ENCODE data around the gene RYR1. TPM values are rescaled to one million over a fixed set of nuclear protein-coding genes. Genes with fewer than 3 reads are reported as not detected.

The RYR1 gene
- total RNA-seq, 4 donors from 2014 or later, result 0.20 to 2.1 (median 1.4) TPM

DNA sequence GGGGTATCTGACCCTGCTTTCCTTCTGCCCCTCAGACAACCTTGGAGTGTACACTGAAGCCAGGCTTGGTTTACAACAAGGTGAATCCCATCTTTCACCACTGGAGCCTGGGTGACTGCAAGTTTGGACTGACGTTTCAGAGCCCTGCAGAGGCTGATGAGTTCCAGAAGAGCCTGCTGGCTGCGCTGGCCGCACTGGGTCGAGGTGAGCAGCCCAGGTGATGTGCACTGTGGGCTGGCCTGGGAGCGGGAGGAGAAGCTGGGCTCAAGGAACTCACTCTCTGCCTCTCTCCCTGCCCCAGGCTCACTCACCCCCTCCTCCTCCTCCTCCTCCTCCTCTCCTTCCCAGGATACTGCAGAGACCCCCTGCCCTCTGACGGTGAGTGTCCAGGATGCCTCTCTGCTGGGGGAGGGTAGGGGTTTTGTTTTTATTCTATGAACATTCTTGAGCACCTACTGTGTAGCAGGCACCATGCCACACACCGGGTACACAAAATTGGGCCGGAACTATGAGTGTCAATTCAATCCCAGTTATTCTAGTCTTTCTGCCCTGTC, 41.5 kb upstream of the RYR1 start:
- in situ Hi-C loops (cut with MboI; ENCODE audit: low pct_ligation_motif_present in 1 of 4, low pct_unique_long_range_greater_than_20kb in 1 of 4, low sequenced_read_pairs in 3 of 4), result no loop called here
- DNase-seq, result no peak
- no peaks in the 10 kb centered on the region for H3K36me3 ChIP-seq
- TF ChIP-seq POLR2A (IDR thresholded peaks at IDR 0.05), result no peak
- TF ChIP-seq EP300 (IDR thresholded peaks at IDR 0.05; ENCODE audit: low read depth), result no peak
- TF ChIP-seq POLR2AphosphoS5 (IDR thresholded peaks at IDR 0.05), result no peak
- TF ChIP-seq CTCF (IDR thresholded peaks at IDR 0.05), result no peak
- H3K27me3 ChIP-seq, result peaks cover 72% of the 10 kb centered on the region
- H3K4me1 ChIP-seq, result peaks cover 2 to 29% (median 27%) of the 10 kb centered on the region in 4 donors
- H3K9me3 ChIP-seq, result no peaks in the 10 kb centered on the region
- H3K27ac ChIP-seq, result no peak overlapping the region
- H3K4me3 ChIP-seq, result no peak overlapping the region
- intact Hi-C loops (cut with DNase I; ENCODE audit: low total_unique reads), result no loop called here
- 58 to 76% methylated on average over 3 to 8 of the region's 8 CpGs for WGBS, 2 donors (ENCODE audit: low coverage in 1 of 2)

- intact Hi-C loops (cut with DNase I; ENCODE audit: low total_unique reads), result no loop called here
- 48 to 54% methylated on average over 4 to 6 of the region's 6 CpGs for WGBS, 2 donors (ENCODE audit: low coverage in 1 of 2)
- no peak overlapping the region for H3K4me3 ChIP-seq
- no peaks in the 10 kb centered on the region for H3K36me3 ChIP-seq
- H3K9me3 ChIP-seq, result no peaks in the 10 kb centered on the region
- H3K27ac ChIP-seq, result no peak overlapping the region
- DNase-seq, result no peak
- H3K4me1 ChIP-seq, result peaks cover 0 to 21% (median 19%) of the 10 kb centered on the region in 4 donors
- TF ChIP-seq EP300 (IDR thresholded peaks at IDR 0.05; ENCODE audit: low read depth) (no peak), POLR2AphosphoS5 (IDR thresholded peaks at IDR 0.05) (no peak), CTCF (IDR thresholded peaks at IDR 0.05) (no peak), POLR2A (IDR thresholded peaks at IDR 0.05) (no peak)
- H3K27me3 ChIP-seq, result peaks cover 74% of the 10 kb centered on the region
- in situ Hi-C loops (cut with MboI; ENCODE audit: low pct_ligation_motif_present in 1 of 4, low pct_unique_long_range_greater_than_20kb in 1 of 4, low sequenced_read_pairs in 3 of 4), result no loop called here
Observed at GRCh38 chr19:38392707-38393308, 40.7 kb upstream of the RYR1 start.

- intact Hi-C loops (cut with DNase I; ENCODE audit: low total_unique reads), result no loop called here
- in situ Hi-C loops (cut with MboI; ENCODE audit: low pct_ligation_motif_present in 1 of 4, low pct_unique_long_range_greater_than_20kb in 1 of 4, low sequenced_read_pairs in 3 of 4), result no loop called here
- no peak for DNase-seq
- Histone ChIP-seq H3K4me3 (peak overlapping the region in 1 of 4 donors; percentile 3), H3K4me1 (peaks cover 0 to 5% (median 2%) of the 10 kb centered on the region in 4 donors), H3K36me3 (no peaks in the 10 kb centered on the region), H3K27me3 (peaks cover 74% of the 10 kb centered on the region), H3K27ac (no peak overlapping the region), H3K9me3 (no peaks in the 10 kb centered on the region)
- TF ChIP-seq POLR2A (IDR thresholded peaks at IDR 0.05), result no peak
- no peak for TF ChIP-seq POLR2AphosphoS5 (IDR thresholded peaks at IDR 0.05)
- TF ChIP-seq EP300 (IDR thresholded peaks at IDR 0.05; ENCODE audit: low read depth), result no peak
- TF ChIP-seq CTCF (IDR thresholded peaks at IDR 0.05), result no peak
- 13% methylated on average over 30 of the region's 30 CpGs; no CpG with 5 or more reads in 1 of the 2 donors for WGBS, 2 donors (ENCODE audit: low coverage in 1 of 2)
Observed at GRCh38 chr19:38394488-38394887, 39.0 kb upstream of the RYR1 start.

- in situ Hi-C loops (cut with MboI; ENCODE audit: low pct_ligation_motif_present in 1 of 4, low pct_unique_long_range_greater_than_20kb in 1 of 4, low sequenced_read_pairs in 3 of 4), result no loop called here
Observed at GRCh38 chr19:38395381-38396114, 37.9 kb upstream of the RYR1 start.

More at GRCh38 chr19:38395381-38396114, 37.9 kb upstream of the RYR1 start:
- intact Hi-C loops (cut with DNase I; ENCODE audit: low total_unique reads), result no loop called here
- DNase-seq, result no peak
- Histone ChIP-seq H3K27me3 (peaks cover 77% of the 10 kb centered on the region), H3K4me1 (peaks cover 0 to 5% (median 2%) of the 10 kb centered on the region in 4 donors), H3K4me3 (peak overlapping the region in 2 of 4 donors; percentile 17 to 35), H3K9me3 (no peaks in the 10 kb centered on the region), H3K27ac (no peak overlapping the region), H3K36me3 (no peaks in the 10 kb centered on the region)
- no peak for TF ChIP-seq POLR2A (IDR thresholded peaks at IDR 0.05)
- TF ChIP-seq EP300 (IDR thresholded peaks at IDR 0.05; ENCODE audit: low read depth), result no peak
- no peak for TF ChIP-seq CTCF (IDR thresholded peaks at IDR 0.05)
- no peak for TF ChIP-seq POLR2AphosphoS5 (IDR thresholded peaks at IDR 0.05)
- WGBS, 2 donors (ENCODE audit: low coverage in 1 of 2), result 28% methylated on average over 47 of the region's 86 CpGs; no CpG with 5 or more reads in 1 of the 2 donors

All from transverse colon (tissue), 4 donors.